Gastrocnemius medialis (tissue), 4 donors: ENCODE data around the gene SPO11. TPM values are rescaled to one million over a fixed set of nuclear protein-coding genes. Genes with fewer than 3 reads are reported as not detected.

Experiments
- ATAC-seq, 2 donors: fragments of 150-250 bp; one replicate each; pipeline ENCODE4 v1.9.1; 2016
- DNase-seq, 2 donors: peaks; one replicate each; pipeline ENCODE4 v3.0.0-alpha.2; 2019
- H3K27ac ChIP-seq, 4 donors: fragments of 200-600 bp; sonication (generic); 1 replicate in 1 of 4; 2 replicates in 3 of 4; pipeline ENCODE4 v1.5.1; 2016 to 2018; ENCODE audit warnings: mild to moderate bottlenecking in 2 of 4, moderate library complexity in 1 of 4
- H3K27me3 ChIP-seq, 3 donors: fragments of 200-600 bp; sonication (generic) in 2 of 3; 1 replicate in 1 of 3; 2 replicates in 2 of 3; pipeline versions ENCODE4 v1.5.1 to v1.6.0; 2016 to 2019; ENCODE audit warnings: mild to moderate bottlenecking in 1 of 3, moderate library complexity in 1 of 3
- H3K36me3 ChIP-seq, 2 donors: fragments of 200-600 bp; sonication (generic) in 1 of 2; one replicate each; pipeline ENCODE4 v1.5.1; 2017 to 2018
- H3K4me1 ChIP-seq, 2 donors: fragments of 200-600 bp; sonication (generic) in 1 of 2; one replicate each; pipeline ENCODE4 v1.5.1; 2016 to 2017; ENCODE audit warnings: mild to moderate bottlenecking in 2 of 2
- H3K4me3 ChIP-seq, 4 donors: fragments of 200-600 bp; sonication (generic) in 3 of 4; 1 replicate in 1 of 4; 2 replicates in 3 of 4; pipeline ENCODE4 v1.5.1; 2016 to 2019; ENCODE audit warnings: mild to moderate bottlenecking in 2 of 4
- H3K9me3 ChIP-seq, 3 donors: fragments of 200-600 bp; sonication (generic) in 2 of 3; 1 replicate in 1 of 3; 2 replicates in 2 of 3; pipeline ENCODE4 v1.5.1; 2016 to 2019
- POLR2A ChIP-seq, 2 donors: fragments of 450-650 bp; IDR thresholded peaks; one replicate each; pipeline ENCODE4 v1.6.1; 2017; ENCODE audit warnings: antibody characterized with exemption in 2 of 2, mild to moderate bottlenecking in 2 of 2, moderate library complexity in 2 of 2
- in situ Hi-C, 4 donors: fragments of 200-750 bp; cut with MboI; loops; one replicate each; pipeline versions ENCODE4 v1.15.0 to v1.8.0; 2017; ENCODE audit warnings: low sequenced_read_pairs in 4 of 4
- intact Hi-C: fragments of 100-400 bp; cut with DNase I; formaldehyde crosslinking; loops from one replicate; pipeline ENCODE4 v1.15.1; 2023; ENCODE audit warnings: low total_unique reads
- total RNA-seq, 4 donors: library from RNA; depleted of rRNA; stranded (reverse); fragments of >200 nt; gene quantifications; one replicate each; pipeline versions ENCODE4 v1.1.0 to v1.2.3, GENCODE V29; 2016
- TF ChIP-seq, protein P1 (sequence below), 5 experiments: fragments of 450-650 bp in 3 of 5; fragments of 200-600 bp in 2 of 5; sonication (generic) in 2 of 5; IDR thresholded peaks in 4 of 5; conservative IDR thresholded peaks in 1 of 5; 1 replicate in 4 of 5; 2 replicates in 1 of 5; pipeline ENCODE4 v1.5.1; 2016 to 2019; ENCODE audit warnings: antibody characterized with exemption in 5 of 5, mild to moderate bottlenecking in 3 of 5, moderate library complexity in 3 of 5

The SPO11 gene, protein sequence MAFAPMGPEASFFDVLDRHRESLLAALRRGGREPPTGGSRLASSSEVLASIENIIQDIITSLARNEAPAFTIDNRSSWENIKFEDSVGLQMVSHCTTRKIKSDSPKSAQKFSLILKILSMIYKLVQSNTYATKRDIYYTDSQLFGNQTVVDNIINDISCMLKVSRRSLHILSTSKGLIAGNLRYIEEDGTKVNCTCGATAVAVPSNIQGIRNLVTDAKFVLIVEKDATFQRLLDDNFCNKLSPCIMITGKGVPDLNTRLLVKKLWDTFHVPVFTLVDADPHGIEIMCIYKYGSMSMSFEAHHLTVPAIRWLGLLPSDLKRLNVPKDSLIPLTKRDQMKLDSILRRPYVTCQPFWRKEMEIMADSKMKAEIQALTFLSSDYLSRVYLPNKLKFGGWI
- not detected for total RNA-seq

DNA sequence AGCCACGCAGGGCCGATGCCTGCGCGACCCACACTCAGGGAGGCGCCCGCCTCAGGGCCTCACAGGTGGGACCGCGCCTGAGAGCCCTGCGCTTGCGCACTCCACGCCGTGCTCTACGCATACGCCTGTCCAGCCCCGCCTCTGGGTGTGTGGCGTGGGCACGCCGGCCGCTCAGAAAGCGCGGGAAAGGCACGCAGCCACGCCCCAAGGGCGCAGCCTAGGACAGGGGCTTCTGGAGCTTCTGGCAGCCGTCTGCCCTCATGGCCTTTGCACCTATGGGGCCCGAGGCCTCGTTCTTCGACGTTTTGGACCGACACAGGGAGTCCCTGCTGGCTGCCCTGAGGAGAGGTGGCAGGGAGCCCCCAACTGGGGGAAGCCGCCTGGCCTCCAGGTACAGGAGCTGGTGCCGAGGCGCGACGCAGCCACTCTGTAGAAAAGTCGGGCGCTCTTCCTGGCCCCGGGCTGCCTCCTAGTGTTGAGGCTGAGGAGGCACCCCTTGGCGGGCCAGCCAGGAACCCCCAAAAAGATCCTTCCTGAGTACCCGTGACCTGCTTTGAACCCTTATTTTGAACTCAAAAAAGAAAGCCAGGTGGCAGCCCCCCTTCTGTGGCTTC lies at the start of gene SPO11:
SPO11 (plus strand) TSS at position 196 of the 614 bp plus-strand sequence; CDS start at position 261, 65 bp downstream.
- Histone ChIP-seq H3K27me3 (peaks cover 8 to 24% (median 19%) of the 10 kb centered on the region in 3 donors), H3K27ac (no peak within 1 kb of the TSS), H3K36me3 (no peaks in the 10 kb centered on the region), H3K9me3 (no peaks in the 10 kb centered on the region), H3K4me1 (no peaks in the 10 kb centered on the region), H3K4me3 (no peak within 1 kb of the TSS)
- no peak for ATAC-seq
- no peak for DNase-seq
- in situ Hi-C loops = loop anchor here in 3 of 4 donors (25.0 kb wide), 2 partner anchors 242 to 767 kb away; no protein-coding TSS in a partner anchor
- intact Hi-C loops = no loop called here
- TF ChIP-seq, protein P1, sequence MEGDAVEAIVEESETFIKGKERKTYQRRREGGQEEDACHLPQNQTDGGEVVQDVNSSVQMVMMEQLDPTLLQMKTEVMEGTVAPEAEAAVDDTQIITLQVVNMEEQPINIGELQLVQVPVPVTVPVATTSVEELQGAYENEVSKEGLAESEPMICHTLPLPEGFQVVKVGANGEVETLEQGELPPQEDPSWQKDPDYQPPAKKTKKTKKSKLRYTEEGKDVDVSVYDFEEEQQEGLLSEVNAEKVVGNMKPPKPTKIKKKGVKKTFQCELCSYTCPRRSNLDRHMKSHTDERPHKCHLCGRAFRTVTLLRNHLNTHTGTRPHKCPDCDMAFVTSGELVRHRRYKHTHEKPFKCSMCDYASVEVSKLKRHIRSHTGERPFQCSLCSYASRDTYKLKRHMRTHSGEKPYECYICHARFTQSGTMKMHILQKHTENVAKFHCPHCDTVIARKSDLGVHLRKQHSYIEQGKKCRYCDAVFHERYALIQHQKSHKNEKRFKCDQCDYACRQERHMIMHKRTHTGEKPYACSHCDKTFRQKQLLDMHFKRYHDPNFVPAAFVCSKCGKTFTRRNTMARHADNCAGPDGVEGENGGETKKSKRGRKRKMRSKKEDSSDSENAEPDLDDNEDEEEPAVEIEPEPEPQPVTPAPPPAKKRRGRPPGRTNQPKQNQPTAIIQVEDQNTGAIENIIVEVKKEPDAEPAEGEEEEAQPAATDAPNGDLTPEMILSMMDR (IDR thresholded peaks at IDR 0.05 in 4 of 5, conservative IDR thresholded peaks at IDR 0.05 in 1 of 5) = no peak
- no peak for TF ChIP-seq POLR2A (IDR thresholded peaks at IDR 0.05)

DNA sequence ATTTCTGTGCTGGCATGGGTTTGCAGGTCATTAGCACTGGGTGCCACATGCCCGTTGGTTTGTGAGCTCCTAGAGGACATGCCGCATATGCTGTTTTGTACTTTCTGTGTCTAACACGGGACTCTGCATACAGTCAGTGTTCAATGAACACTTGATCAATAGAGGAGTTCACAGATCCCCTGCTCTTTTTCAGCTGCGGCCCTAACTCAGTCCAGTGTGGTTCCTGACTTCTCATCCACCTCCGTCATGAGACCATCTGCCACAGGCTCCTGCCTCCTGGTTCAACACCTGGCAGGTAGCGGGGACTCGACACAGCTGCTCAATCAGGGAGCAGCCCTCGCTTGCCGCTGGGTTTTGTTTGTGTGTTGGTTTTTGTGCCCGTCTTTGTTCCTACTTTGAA lies 49.4 kb upstream of the SPO11 start:
- no peak for TF ChIP-seq POLR2A (IDR thresholded peaks at IDR 0.05)
- TF ChIP-seq, protein P1 (IDR thresholded peaks at IDR 0.05 in 4 of 5, conservative IDR thresholded peaks at IDR 0.05 in 1 of 5) = no peak
- Histone ChIP-seq H3K4me3 (no peak overlapping the region), H3K27ac (no peak overlapping the region), H3K27me3 (peaks cover 0 to 12% (median 0%) of the 10 kb centered on the region in 3 donors), H3K36me3 (no peaks in the 10 kb centered on the region), H3K4me1 (no peaks in the 10 kb centered on the region), H3K9me3 (no peaks in the 10 kb centered on the region)
- ATAC-seq = no peak
- intact Hi-C loops = no loop called here
- in situ Hi-C loops = no loop called here
- no peak for DNase-seq

DNA sequence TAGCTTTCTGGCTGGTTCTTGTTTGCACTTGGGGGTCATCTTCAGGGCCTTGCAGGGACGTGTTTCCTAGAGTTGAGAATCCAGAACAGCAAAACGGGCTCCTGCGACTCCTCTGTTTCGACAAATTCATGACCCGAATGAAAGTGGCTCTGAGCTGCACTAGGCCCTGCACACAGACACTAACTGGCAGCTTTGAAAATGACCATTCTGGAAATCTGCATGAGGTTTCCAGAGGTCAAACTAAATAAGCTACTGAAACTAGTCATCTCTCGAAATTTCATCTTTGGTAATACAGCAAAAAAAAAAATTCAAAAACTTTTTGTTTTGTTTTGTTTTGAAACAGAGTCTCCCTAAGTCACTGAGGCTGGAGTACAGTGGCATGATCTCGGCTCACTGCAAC lies 47.7 kb upstream of the SPO11 start:
- no peaks in the 10 kb centered on the region for H3K9me3 ChIP-seq
- H3K27me3 ChIP-seq = peaks cover 0 to 13% (median 0%) of the 10 kb centered on the region in 3 donors

DNA sequence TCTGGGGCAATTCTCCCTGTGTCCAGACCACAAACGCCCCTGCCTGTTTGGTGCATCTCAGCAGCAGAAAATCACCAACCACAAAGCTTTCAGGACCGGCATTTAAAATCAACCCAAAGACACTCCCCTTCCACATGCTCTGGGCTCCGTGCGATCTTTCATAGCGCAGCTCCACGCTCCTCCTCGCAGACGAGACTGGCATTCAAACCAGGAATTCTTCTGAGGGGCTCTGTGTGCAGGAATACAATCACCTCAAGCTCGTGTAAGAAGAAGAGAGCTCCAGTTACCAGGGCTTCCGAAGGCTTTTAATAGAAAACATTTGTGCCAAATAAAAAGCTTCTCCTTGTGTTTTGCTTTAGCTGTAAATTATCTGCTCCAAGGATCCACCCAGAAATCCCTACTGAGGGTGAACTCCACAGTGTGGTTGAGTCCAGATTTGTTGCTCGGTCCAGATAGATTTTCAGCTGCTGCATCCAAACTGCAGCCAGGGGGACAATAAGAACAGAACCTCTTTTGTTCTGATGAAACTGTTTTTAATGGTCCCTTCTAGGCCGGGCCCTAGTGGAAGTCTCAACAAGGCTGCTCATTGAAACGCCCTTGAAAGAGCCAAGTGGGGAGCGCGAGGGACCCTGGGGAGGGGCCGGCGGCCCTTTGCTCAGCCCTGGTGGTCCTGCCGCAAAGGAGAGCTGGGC lies 46.8 kb upstream of the SPO11 start:
- intact Hi-C loops = no loop called here

More for the DNA sequence above, 47.7 kb upstream of the SPO11 start:
- in situ Hi-C loops (no loop called here), intact Hi-C loops (no loop called here)
- TF ChIP-seq, protein P1 (IDR thresholded peaks at IDR 0.05 in 4 of 5, conservative IDR thresholded peaks at IDR 0.05 in 1 of 5) = no peak
- no peak overlapping the region for H3K27ac ChIP-seq
- ATAC-seq (no peak), DNase-seq (no peak)
- no peaks in the 10 kb centered on the region for H3K36me3 ChIP-seq
- no peaks in the 10 kb centered on the region for H3K4me1 ChIP-seq
- no peak overlapping the region for H3K4me3 ChIP-seq

More for the DNA sequence above, 46.8 kb upstream of the SPO11 start:
- TF ChIP-seq, protein P1 (IDR thresholded peaks at IDR 0.05 in 4 of 5, conservative IDR thresholded peaks at IDR 0.05 in 1 of 5) = no peak
- ATAC-seq (no peak), DNase-seq (no peak)
- Histone ChIP-seq H3K9me3 (no peaks in the 10 kb centered on the region), H3K4me1 (no peaks in the 10 kb centered on the region), H3K27ac (no peak overlapping the region), H3K36me3 (no peaks in the 10 kb centered on the region), H3K27me3 (peaks cover 0 to 16% (median 0%) of the 10 kb centered on the region in 3 donors), H3K4me3 (no peak overlapping the region)
- in situ Hi-C loops = no loop called here
